NCI-H748 (cell line): ENCODE measurements around the gene FCGR3B.
A peak's percentile ranks its signal among the peaks of the same experiment; 100 is the strongest.
"Not testable (repeated sequence)": the region's sequence is repeated elsewhere in the genome, so short reads cannot be mapped to it uniquely, and the experiment has no call there.

Experiments
- DNase-seq: peaks from one replicate; lab custom pipeline; 2025; ENCODE audit not compliant: unreplicated experiment; lab: John Stamatoyannopoulos, UW

The FCGR3B gene

GRCh38 chr1:161639203-161639602 lies 8.2 kb upstream of the FCGR3B start:
- DNase-seq: not testable (repeated sequence)

- not testable (repeated sequence) for DNase-seq
These were observed 7.4 kb upstream of the FCGR3B start for GRCh38 chr1:161638251-161638993.

GRCh38 chr1:161636976-161637375 lies 6.0 kb upstream of the FCGR3B start:
- DNase-seq: not testable (repeated sequence)

- not testable (repeated sequence) for DNase-seq
These were observed 5.3 kb upstream of the FCGR3B start for GRCh38 chr1:161636189-161636782.

GRCh38 chr1:161634993-161635392 lies 4.0 kb upstream of the FCGR3B start:
- not testable (repeated sequence) for DNase-seq

- not testable (repeated sequence) for DNase-seq
These were observed 741 bp downstream of the FCGR3B start for GRCh38 chr1:161630128-161630742.

- not testable (repeated sequence) for DNase-seq
These were observed 4.4 kb downstream of the FCGR3B start for GRCh38 chr1:161626445-161627146.

- DNase-seq: not testable (repeated sequence)
These were observed 6.4 kb downstream of the FCGR3B start for GRCh38 chr1:161624605-161625004.

GRCh38 chr1:161623401-161624051 lies 7.5 kb downstream of the FCGR3B start:
- DNase-seq: not testable (repeated sequence)

GRCh38 chr1:161622054-161622453 lies 8.9 kb downstream of the FCGR3B start:
- not testable (repeated sequence) for DNase-seq

GRCh38 chr1:161621181-161622000 lies 9.6 kb downstream of the FCGR3B start:
- peak; percentile 77 for DNase-seq

GRCh38 chr1:161620399-161620798 lies 10.6 kb downstream of the FCGR3B start:
- DNase-seq: not testable (repeated sequence)

GRCh38 chr1:161618517-161618916 lies 12.5 kb downstream of the FCGR3B start:
- not testable (repeated sequence) for DNase-seq

- DNase-seq: not testable (repeated sequence)
These were observed 14.6 kb downstream of the FCGR3B start for GRCh38 chr1:161616417-161616816.

- not testable (repeated sequence) for DNase-seq
These were observed 17.8 kb downstream of the FCGR3B start for GRCh38 chr1:161613142-161613514.

GRCh38 chr1:161612322-161613141 lies 18.4 kb downstream of the FCGR3B start:
- DNase-seq: peak; percentile 100

- DNase-seq: peak; percentile 83
These were observed 19.1 kb downstream of the FCGR3B start for GRCh38 chr1:161611866-161612321.

- DNase-seq: not testable (repeated sequence)
These were observed 20.8 kb downstream of the FCGR3B start for GRCh38 chr1:161610198-161610597.
